ENCODE measurements around the gene CDH6. TPM values are rescaled to one million over a fixed set of nuclear protein-coding genes. Genes with fewer than 3 reads are reported as not detected.

Gene CDH6
- total and polyA plus RNA-seq, 2 donors (not counting 1 experiment from before 2014, with no cell fraction given): not detected

GRCh38 chr5:31225118-31225517, 31.6 kb downstream of the CDH6 start:
- POLR2A ChIA-PET: no interaction called here
- intact Hi-C loops (cut with micrococcal nuclease): no loop called here

GRCh38 chr5:31225613-31226012, 32.1 kb downstream of the CDH6 start:
- ChIA-PET CTCF (no interaction called here), POLR2A (no interaction called here)
- H3K4me3 ChIP-seq (ENCODE audit: control extremely low read depth in 1 of 5, extremely low read depth in 1 of 5, insufficient read depth in 1 of 5, low read depth in 2 of 5, low read length in 4 of 5): no peak overlapping the region
- TF ChIP-seq CTCF (IDR thresholded peaks at IDR 0.05) (no peak), EZH2 (IDR thresholded peaks at IDR 0.05; ENCODE audit: borderline replicate concordance, insufficient read depth, low read depth, low read length, poor library complexity, severe bottlenecking) (no peak)
- H2AFZ ChIP-seq (ENCODE audit: insufficient read depth, low read depth, low read length, poor library complexity, severe bottlenecking): no peak overlapping the region
- no peak overlapping the region for H3K4me2 ChIP-seq (replicated peaks; ENCODE audit: low read depth, low read length, poor library complexity, severe bottlenecking)
- no peak overlapping the region for H3K27ac ChIP-seq (ENCODE audit: low read length in 2 of 2)
- H3K9me3 Mint-ChIP-seq (ENCODE audit: insufficient read depth): peaks cover 3% of the 10 kb centered on the region
- H3K9me3 ChIP-seq (ENCODE audit: control extremely low read depth in 1 of 3, control insufficient read depth in 2 of 3, insufficient read depth in 1 of 3, low read length in 2 of 3): no peaks in the 10 kb centered on the region
- ATAC-seq (ENCODE audit: low read depth): no peak
- H4K20me1 ChIP-seq (ENCODE audit: control insufficient read depth, insufficient read depth, low read length, poor library complexity, severe bottlenecking): no peaks in the 10 kb centered on the region
- intact Hi-C loops (cut with micrococcal nuclease): no loop called here
- H3K27me3 Mint-ChIP-seq: no peaks in the 10 kb centered on the region
- H3K4me1 ChIP-seq (ENCODE audit: control insufficient read depth in 2 of 2, insufficient read depth in 2 of 2, low read length in 2 of 2): no peaks in the 10 kb centered on the region
- no peak overlapping the region for H3K4me3 Mint-ChIP-seq
- no peaks in the 10 kb centered on the region for H3K27me3 ChIP-seq (replicated peaks in 1 of 4; ENCODE audit: control extremely low read depth in 1 of 4, control insufficient read depth in 3 of 4, insufficient read depth in 4 of 4, low read length in 3 of 4)
- WGBS (ENCODE audit: insufficient coverage): no CpG with 5 or more reads among the region's 3 CpGs
- DNase-seq: no peak
- no peaks in the 10 kb centered on the region for H3K36me3 ChIP-seq (replicated peaks in 1 of 2; ENCODE audit: control extremely low read depth in 1 of 2, control insufficient read depth in 1 of 2, extremely low read depth in 1 of 2, insufficient read depth in 2 of 2, low read length in 1 of 2)
- H3K27ac Mint-ChIP-seq: no peak overlapping the region
- H3K9ac ChIP-seq (ENCODE audit: low read length): no peak overlapping the region
- H3K4me1 Mint-ChIP-seq: no peaks in the 10 kb centered on the region
- no peaks in the 10 kb centered on the region for H3K79me2 ChIP-seq (ENCODE audit: control insufficient read depth, insufficient read depth, low read length)

More at GRCh38 chr5:31225118-31225517, 31.6 kb downstream of the CDH6 start:
- DNase-seq (no peak), ATAC-seq (ENCODE audit: low read depth) (no peak)
- H3K27me3 Mint-ChIP-seq: no peaks in the 10 kb centered on the region
- H3K27ac Mint-ChIP-seq: no peak overlapping the region
- WGBS (ENCODE audit: insufficient coverage): 100% methylated on average over 1 of the region's 5 CpGs
- H3K4me1 Mint-ChIP-seq: no peaks in the 10 kb centered on the region
- CTCF ChIA-PET: no interaction called here
- H4K20me1 ChIP-seq (ENCODE audit: control insufficient read depth, insufficient read depth, low read length, poor library complexity, severe bottlenecking): no peaks in the 10 kb centered on the region
- no peaks in the 10 kb centered on the region for H3K4me1 ChIP-seq (ENCODE audit: control insufficient read depth in 2 of 2, insufficient read depth in 2 of 2, low read length in 2 of 2)
- H3K27ac ChIP-seq (ENCODE audit: low read length in 2 of 2): no peak overlapping the region
- no peak overlapping the region for H2AFZ ChIP-seq (ENCODE audit: insufficient read depth, low read depth, low read length, poor library complexity, severe bottlenecking)
- no peaks in the 10 kb centered on the region for H3K9me3 ChIP-seq (ENCODE audit: control extremely low read depth in 1 of 3, control insufficient read depth in 2 of 3, insufficient read depth in 1 of 3, low read length in 2 of 3)
- no peak overlapping the region for H3K9ac ChIP-seq (ENCODE audit: low read length)
- H3K4me3 Mint-ChIP-seq: no peak overlapping the region
- peaks cover 3% of the 10 kb centered on the region for H3K9me3 Mint-ChIP-seq (ENCODE audit: insufficient read depth)
- no peaks in the 10 kb centered on the region for H3K36me3 ChIP-seq (replicated peaks in 1 of 2; ENCODE audit: control extremely low read depth in 1 of 2, control insufficient read depth in 1 of 2, extremely low read depth in 1 of 2, insufficient read depth in 2 of 2, low read length in 1 of 2)
- no peak for TF ChIP-seq CTCF (IDR thresholded peaks at IDR 0.05)
- no peaks in the 10 kb centered on the region for H3K79me2 ChIP-seq (ENCODE audit: control insufficient read depth, insufficient read depth, low read length)
- H3K4me3 ChIP-seq (ENCODE audit: control extremely low read depth in 1 of 5, extremely low read depth in 1 of 5, insufficient read depth in 1 of 5, low read depth in 2 of 5, low read length in 4 of 5): no peak overlapping the region
- H3K27me3 ChIP-seq (replicated peaks in 1 of 4; ENCODE audit: control extremely low read depth in 1 of 4, control insufficient read depth in 3 of 4, insufficient read depth in 4 of 4, low read length in 3 of 4): no peaks in the 10 kb centered on the region
- H3K4me2 ChIP-seq (replicated peaks; ENCODE audit: low read depth, low read length, poor library complexity, severe bottlenecking): no peak overlapping the region

Data from B cell (primary cell).